ENCODE results near the gene MS4A18.
"Not testable (repeated sequence)": the region's sequence is repeated elsewhere in the genome, so short reads cannot be mapped to it uniquely, and the experiment has no call there.

MS4A18 gene

DNA sequence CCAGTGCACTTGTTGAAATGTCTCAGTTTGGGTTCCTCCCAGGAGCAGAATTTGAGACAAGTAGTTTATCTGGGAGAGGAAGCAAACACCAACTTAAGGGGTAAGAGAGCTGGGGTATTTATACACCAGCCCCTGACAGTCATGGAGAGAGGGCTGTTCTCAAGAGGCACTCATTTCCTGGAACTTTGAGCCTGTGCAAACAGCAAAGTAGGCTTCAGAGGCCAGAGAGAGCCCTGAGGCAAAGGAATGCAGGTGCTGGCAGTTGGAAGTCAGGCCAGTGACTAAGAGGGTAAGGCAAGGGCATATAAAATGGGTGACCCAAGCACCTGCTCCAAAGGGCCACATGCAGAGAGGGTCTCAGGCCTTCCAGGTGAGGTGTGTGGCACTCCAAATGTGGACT is 16.1 kb downstream of the MS4A18 start:
- FAIRE-seq = no peak

DNA sequence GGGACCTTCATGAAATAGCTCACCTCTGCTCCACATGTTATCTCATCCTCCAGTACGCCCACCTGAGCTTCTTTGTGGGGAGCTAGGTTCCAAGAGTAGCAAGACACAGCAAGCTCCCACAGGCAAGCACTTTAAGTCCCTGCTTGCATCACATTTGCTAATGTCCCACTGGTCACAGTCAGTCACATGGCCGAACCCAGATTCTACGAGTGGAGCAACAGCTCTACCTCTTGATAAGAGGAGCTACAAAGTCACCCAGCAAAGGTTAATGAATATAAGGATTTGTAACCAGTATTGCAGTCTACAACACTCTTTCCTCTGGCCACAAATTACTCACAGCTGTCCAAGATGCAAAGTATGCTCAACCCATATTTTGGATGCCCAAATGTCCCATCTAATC is 16.9 kb downstream of the MS4A18 start:
- no peak for FAIRE-seq

DNA sequence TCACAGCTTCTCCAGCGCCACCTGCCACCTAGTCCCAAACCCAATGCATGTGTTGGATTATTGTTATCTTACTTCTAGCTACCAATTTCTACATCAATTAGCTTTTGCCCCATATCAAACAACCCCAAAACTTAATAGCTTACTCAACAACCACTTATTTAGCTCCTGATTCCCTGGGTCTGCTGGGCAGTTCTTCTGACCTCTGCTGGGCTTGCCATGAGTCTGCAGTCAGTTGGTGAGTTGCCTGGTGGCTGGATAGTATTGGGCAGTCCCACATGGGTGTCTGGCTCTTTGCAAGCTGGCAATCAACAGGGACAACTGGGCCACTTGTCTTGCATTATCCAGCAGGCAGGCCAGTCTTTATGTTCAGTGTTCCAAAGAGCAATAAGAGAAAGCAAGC is 18.5 kb downstream of the MS4A18 start:
- no peak for FAIRE-seq

DNA sequence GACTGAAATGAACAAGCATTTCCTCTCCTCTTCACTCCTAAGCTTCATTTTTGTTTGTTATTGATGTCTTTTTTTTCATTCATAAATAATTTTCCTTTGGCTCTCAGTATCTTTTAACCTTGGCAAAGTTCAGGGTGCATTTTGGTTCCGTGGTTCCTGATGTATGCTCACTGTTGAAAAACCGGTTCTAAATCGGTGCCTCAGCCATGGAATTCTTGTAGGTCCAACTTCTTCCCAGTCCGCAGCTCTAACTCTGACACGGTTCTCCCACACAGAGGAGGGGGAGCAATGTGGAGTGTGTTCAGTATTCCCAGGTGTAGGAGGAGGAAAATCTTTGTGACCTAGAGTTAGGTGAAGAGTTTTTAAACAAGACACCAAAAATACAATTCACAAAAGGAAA is 19.6 kb downstream of the MS4A18 start:
- no peak for FAIRE-seq

DNA sequence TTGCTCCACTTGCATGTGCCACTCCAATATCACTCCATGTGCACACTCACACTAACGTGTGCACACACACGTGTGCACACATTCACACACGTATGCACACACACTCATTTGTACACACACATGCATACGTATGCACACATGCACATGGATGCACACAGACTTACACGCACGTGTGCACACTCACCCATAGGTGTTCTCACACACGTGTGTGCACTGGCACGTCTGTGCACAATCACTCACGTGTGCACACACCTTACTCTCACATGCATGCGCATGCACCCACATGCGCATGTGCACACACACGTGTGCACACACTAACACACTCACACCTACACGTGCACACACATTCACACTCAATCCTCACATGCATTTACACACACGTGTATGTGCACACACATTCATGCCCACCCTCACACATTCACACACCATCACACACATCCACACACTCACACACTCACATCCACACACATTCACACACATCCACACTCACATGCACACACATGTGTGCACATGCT is 22.9 kb downstream of the MS4A18 start:
- no peak for FAIRE-seq

DNA sequence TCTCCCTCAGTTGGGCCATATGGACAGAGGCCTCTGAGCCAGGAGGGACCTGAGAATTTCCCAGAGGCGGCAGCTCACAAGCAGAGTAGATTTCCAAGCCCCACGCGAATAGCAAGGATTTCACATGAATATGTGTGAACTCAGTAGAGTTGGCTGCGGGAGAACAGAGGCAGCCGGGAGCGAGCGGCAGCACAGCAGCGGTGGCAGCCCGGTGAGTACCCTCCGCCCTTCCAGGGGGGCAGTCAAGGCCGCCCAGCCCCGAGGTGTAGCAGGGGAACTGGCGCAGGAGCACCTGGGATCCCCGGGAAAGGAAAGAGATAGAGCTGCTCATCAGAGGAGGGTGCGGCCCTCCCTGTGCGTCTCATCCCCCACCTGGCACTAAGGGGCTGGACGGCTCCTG is 23.7 kb downstream of the MS4A18 start:
- FAIRE-seq = no peak

DNA sequence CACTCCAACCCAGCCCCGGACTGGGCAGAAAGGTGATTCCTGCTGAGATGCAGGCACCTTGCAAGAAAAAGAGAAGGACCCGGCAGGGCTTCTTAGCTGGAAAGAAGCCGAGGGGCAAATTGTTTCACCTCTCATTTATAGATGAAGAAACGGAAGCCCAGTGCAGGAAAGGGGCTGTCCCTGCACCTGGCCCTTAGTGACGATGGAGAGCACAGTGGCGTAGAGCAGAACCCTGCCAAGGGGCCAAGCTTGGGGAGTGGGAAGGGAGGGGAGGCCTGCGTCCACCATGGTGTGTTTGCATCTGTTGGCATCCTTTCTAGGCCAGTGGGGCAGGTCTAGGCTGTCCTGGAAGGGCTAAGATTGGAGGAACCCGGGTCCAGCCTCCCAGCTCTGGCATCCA is 24.3 kb downstream of the MS4A18 start:
- FAIRE-seq = no peak

DNA sequence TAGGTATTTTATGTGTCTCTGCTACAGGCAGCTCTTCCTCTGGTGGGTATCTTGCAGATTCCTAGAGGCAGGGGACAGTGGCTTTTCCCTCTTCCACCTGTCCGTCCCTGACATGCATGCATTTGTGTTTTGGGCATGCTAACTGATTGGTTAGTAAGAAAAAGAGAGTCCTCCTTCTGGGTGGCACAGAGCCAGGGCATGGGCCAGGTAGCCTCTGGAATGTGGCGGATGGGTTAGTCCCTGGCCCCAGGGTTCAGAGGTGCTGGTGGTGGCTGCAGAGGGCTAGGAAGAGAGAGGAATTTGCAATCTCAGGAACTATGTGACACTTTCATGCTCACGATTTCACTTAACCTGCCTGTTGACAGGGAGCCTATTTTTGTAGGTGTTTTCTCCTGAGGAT is 26.4 kb downstream of the MS4A18 start:
- FAIRE-seq = no peak

DNA sequence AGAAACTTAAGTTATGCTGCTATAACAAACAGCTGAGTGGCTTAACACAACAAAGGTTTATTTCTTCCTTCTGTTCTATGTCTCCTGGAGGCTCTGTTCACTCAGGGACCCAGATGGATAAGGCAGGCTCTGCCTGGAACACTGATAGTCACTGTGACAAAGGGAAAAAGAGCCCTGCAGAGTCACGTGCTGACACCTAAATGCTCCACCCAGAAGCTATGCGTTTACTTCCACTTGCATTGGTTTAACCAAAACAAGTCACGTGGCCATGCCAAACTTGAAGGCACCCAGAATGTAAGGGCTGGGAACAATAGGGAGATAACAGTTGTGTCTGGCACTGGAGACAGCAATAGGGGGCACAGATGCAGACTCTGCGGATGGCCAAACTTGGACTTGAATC is 28.8 kb downstream of the MS4A18 start:
- FAIRE-seq = no peak

DNA sequence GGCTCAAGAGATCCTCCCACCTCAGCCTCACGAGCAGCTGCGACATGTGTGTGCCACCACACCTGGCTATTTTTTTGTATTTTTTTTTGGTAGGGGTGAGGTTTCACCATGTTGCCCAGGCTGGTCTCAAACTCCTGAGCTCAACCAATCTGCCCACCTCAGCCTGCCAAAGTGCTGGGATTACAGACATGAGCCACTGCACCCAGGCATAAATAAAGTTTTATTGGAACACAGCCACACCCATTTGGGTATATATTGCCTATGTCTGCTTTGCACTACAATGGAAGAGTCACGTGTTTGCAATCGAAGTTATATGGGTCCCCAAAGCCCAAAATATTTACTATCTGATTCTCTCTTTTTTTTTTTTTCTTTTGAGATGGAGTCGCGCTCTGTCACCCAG is 30.4 kb downstream of the MS4A18 start:
- no peak for FAIRE-seq

DNA sequence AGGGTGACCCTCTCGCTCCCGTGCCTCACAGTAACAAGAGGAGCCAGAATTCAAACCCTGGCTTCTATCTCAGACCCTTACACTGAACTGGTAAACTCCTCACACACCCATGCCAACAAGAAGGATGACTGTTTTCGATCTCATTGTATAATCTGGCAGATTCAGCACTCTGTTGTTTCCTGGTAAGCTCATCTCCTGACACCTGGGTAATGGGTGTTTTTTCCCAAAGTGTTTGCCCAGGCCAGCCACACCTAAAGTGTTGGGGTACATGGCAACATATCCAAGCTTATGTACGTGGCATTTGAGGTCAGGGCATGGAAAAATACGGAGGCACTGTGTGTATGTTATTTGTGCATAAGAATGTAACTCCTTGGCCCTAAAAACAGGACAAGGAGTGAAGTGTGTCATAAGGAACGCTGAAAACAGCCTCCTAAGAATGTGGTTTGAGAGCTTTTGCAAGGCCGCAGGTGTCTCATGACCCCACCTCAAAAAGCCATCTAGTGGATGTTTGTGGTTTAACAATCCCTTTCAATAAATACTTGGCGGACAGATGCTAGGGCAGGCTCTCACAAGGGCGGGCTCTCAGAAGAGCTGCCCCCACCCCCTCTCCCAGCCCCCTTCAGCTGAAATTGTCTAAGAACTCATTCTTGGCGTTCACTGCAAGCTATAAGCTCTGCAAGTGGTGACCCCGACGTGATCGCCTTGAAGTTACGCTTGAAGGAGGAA is 31.9 kb downstream of the MS4A18 start, which contains the start of gene MS4A15:
TSS of gene MS4A15 (plus strand) at position 561 of the 726 bp plus-strand sequence. CDS start 6,867 bp downstream, outside the sequence.
- no peak for FAIRE-seq

DNA sequence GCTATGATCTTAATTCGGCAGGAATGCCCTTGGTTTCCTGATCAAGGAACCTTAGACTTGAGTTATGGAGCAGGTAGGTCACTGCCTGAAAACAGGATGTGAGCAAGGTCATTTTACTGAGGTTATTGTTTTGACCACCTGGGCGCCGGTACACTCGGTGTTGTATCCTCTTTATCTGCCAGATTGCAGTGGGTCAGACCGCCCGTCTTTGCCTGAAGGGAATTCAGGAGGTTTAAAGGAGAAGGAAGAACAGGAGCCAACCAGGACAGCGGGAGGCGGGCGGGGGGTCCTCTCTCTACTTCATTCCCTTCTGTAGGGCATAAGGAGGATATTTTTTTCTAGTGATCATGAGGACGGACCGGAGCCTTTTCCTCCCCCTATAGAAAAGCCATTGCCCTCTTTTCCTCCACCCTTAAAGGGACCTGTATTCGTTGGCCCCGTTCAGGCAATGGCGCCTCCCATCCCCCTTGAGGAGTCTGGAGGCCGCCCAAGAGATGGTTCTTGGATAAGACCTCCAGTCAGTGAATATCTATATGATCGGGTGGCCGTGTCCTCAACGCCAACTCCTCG is 32.8 kb downstream of the MS4A18 start:
- FAIRE-seq = no peak

DNA sequence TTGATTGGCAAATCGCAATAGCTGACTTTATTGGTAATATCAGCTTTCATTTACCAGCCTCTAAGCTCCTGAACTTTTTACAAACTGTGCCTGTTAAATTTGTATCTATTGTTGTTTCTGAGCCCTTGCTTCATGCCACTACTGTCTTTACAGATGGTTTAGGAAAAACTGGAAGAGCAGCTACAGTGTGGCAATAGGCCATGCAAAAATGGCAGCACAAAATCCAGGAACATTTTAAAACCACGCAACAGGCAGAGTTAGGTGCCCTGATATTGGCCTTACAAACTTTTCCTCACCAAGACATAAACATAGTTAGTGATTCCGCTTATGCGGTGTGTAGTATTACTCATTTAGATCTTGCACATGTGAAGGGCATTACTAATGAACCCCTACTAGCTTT is 34.2 kb downstream of the MS4A18 start:
- FAIRE-seq = not testable (repeated sequence)

DNA sequence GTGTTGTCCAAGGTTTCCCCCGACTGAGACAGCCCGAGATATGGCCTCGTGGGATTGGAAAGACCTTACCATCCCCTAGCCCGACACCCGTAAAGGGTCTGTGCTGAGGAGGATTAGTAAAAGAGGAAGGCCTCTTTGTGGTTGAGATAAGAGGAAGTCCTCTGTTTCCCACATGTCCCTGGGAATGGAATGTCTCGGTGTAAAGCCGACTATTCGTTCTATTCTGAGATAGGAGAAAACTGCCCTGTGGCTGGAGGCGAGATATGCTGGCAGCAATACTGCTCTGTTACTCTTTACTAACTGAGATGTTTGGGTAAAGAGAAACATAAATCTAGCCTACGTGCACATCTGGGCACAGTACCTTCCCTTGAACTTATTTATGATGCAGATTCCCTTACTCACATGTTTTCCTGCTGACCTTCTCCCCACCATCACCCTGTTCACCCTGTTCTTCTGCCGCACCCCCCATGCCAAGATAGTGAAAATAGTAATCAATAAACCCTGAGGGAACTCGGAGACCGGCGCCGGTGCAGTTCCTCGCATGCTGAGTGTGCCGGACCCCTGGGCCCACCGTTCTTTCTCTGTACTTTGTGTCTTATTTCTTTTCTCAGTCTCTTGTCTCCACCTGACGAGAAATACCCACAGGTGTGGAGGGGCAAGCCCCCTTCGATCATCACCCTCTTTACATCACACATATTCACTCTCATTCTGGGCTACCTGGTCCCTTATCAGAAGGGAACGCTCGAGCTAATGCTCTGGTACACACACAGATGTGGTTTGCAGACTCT is 35.1 kb downstream of the MS4A18 start:
- FAIRE-seq = not testable (repeated sequence)

DNA sequence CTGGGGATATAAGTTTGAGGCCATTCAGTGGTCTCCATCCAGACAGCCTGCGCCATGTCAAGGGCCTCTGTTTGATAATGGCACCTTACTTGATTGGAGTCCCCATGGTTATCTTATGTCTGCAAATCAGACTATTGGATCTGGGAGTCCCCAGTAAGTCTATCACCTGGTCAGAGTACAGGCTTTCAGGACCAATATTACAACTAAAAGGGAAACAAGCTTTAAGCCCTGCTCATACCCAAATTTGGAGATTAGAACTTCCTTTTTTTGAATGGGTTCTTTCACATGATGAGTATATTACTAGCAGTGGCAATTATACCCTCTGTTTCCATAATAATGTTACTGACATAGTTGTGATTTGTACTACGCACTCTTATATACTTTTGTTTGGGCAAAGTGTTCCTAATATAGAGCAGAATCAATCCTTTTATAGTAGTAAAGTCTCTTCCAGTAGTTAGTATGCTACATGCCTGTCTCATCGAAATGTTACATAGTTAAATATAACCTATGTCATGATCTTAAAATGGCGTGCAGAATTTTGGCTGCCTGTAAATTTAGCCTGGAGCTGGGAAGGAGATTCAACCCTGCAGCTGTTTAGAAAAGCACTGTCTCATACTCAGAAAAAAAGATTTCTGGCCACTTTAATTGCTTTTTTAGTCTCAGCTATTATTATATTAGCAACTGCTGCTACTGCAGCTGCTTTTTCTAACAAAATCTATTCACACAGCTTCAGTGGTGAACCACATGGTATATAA is 37.1 kb downstream of the MS4A18 start:
- FAIRE-seq = no peak

DNA sequence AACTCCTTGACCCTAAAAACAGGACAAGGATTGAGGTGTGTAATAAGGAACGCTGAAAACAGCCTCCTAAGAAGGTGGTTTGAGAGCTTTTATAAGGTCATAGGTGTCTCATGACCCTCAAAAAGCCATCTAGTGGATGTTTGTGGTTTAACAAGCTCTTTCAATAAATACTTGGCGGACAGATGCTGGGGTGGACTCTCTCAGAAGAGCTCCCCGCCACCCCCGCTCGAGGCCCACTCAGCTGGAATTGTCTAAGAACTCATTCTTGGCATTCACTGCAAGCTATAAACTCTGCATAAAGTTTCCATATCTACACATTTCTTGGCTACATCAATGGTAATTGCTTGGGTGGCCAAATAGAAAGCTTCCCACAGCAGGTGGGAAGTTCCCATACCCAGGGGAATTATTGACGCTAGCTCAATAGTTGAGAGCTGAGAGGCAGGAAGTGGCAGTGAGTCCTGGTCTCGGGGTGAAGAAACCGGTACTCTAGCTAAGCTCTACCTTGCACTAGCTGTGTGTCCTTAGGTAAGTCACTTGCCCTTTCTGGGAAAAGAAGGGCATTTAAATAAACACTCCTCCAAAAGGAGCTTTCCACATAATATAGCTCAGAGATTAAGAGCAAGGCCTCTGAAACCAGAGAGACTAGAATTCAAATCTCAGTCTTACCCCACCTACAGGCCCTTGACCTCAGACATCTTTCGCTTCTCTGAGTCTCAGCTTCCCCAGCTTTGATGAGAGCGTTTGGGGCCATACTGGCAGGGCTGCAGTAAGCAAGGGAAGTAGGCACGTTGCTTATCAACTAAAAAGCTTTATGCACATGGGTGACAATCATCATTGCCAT is 38.6 kb downstream of the MS4A18 start:
- no peak for FAIRE-seq

DNA sequence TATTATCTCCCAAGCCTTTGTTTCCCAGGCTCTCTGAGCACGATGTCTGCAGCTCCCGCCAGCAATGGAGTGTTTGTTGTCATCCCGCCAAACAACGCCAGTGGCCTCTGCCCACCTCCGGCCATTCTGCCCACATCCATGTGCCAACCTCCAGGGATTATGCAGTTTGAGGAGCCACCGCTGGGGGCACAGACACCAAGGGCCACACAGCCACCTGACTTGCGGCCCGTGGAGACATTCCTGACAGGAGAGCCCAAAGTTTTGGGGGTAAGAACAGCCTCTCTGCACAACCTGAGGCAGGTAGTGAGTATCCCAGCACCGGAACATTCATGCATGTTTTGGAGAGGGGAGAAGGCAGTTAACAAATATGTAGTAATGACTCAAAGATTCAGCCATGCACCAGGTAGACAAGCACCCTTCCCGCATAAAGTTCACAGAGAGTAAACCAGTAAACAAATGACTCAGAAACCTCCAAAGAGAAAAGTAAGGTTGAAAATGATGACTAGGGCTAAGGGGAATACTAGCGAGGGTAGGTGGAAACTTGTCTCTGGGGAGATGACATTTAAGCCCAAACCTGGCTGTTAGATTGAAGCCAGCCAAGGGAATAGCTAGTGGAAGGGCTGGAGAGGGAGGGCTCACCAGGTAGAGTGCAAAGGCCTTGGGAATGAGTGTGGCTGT is 39.3 kb downstream of the MS4A18 start:
- FAIRE-seq = no peak

DNA sequence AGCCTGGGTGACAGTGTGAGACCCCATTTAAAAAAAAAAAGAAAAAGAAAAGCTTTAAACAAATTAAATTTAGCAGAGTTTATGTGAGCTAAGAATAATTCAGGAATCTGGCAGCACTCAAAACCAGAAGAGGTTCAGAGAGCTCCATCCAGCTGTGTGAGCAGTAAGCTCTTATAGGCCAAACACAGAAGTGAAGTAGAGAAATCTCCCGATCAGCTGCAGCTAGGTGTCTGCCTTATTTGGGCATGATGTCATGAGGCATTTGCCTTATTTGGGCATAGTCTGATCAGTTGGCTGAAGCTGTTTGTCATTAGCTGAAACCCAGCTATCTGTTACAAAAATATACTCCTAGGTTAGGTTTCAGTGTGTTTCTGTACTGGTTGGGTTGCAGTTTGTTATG is 40.4 kb downstream of the MS4A18 start:
- no peak for FAIRE-seq

DNA sequence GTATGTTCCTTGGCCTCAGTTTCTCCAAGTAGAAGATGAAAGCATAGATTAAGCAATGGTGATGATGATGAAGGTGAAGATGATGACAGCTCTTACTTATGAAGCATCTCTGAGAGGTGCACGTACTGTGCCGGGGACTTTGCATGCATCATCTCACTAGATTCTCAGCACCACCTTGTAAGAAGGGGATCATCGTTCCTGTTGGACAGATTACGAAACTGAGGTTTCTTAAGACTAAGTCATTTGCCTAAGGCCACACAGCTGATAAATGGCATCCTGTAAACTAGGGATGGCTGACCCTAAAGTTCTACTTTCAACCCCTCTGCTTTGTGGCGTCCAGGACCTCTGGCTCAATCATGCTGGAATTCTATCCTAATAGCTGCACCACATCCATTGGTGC is 40.8 kb downstream of the MS4A18 start:
- FAIRE-seq = no peak

DNA sequence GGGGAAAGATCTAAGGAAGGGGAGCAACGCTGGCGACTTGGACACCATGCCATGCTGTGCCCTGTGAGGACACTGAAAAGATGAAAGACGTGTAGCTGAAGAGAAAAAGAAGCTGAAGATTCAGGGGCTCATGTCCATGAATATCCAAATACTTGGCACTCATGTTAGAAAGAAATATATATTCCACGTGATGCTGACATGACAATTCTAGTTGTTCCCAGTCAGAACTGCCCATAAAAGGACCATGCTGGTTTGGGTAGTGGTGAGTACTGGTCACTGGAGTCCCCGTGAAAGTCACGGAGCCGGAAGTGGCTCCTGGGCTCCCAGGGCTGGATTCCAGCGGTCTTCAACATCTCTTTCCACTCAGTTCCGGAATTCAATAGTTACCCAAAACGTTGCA is 42.0 kb downstream of the MS4A18 start:
- FAIRE-seq = no peak

DNA sequence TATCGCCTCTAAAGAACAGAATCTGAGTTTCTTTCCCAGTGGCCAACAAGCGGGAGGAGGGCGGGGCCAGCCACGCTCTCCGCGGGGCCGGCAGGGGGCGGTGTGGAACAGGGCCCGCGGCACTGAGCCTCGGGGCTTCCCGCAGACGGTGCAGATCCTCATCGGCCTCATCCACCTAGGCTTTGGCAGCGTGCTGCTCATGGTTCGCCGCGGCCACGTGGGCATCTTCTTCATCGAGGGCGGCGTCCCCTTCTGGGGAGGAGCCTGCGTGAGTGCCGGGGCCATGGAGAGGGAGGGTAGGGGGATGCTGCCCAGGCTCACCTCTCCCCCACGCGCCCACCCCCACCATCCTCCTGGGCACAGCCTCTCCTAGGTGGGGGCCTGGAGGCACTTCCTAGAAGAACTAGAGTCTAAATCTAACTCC is 42.9 kb downstream of the MS4A18 start:
- no peak for FAIRE-seq

DNA sequence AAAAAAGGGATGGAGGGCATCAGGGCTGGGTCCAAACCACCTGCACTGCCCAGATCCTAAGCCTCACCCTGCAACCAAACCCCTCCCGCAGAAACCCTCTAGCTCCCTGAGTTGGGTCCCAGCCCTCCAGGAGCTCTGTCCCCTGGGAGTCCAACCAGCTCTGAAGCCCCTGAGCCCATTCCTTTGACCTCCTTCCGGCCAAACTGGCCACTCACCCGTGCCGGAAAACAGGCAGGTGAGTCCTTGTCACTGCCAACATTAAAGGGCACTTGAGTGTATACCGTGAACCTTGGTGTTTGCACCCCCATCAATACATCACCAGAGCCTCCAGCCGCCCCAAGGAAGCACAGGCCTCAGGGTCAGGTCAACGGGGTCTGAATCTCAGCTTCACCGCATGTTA is 43.7 kb downstream of the MS4A18 start:
- no peak for FAIRE-seq
